ENCODE results near the gene CTNND2. TPM values are rescaled to one million over a fixed set of nuclear protein-coding genes. Genes with fewer than 3 reads are reported as not detected.

Gene CTNND2
- total and polyA plus RNA-seq, 10 of the 15 experiments (the other 5 are each of a cell fraction or from before 2014, with no cell fraction given), result 0.02 to 0.16 (median 0.04) TPM; not detected in 7

GRCh38 chr5:11010429-11011210, 893.6 kb downstream of the CTNND2 start:
- no peak overlapping the region for H3K27ac ChIP-seq (ENCODE audit: control insufficient read depth, insufficient read depth)
- no peaks in the 10 kb centered on the region for H4K20me1 ChIP-seq (ENCODE audit: control insufficient read depth, insufficient read depth)
- no peak overlapping the region for H2AFZ ChIP-seq (ENCODE audit: control insufficient read depth, low read depth, low read length)
- ChIA-PET RAD21 (ENCODE audit: unreplicated experiment) (no interaction called here), CTCF (no interaction called here), SMC1A (ENCODE audit: uncharacterized antibody, unreplicated experiment) (interaction anchor here (0.8 kb wide), 1 partner anchor 12 kb away, joined by 3 read pairs; no protein-coding TSS in a partner anchor), POLR2A (interaction anchor here (0.6 kb wide), 1 partner anchor 13 kb away, joined by 3 read pairs; no protein-coding TSS in a partner anchor)
- no peak overlapping the region for H3K4me2 ChIP-seq (ENCODE audit: control insufficient read depth, insufficient read depth)
- TF ChIP-seq CHD2 (IDR thresholded peaks at IDR 0.05; ENCODE audit: borderline replicate concordance, low read depth, low read length) (no peak), MEF2B (IDR thresholded peaks at IDR 0.05; ENCODE audit: partially characterized antibody, poor library complexity, severe bottlenecking) (no peak), TCF12 (IDR thresholded peaks at IDR 0.05; ENCODE audit: low read depth, low read length) (no peak), ZBTB11 (CRISPR knock-in tag; IDR thresholded peaks at IDR 0.05) (no peak), CREB1 (IDR thresholded peaks at IDR 0.05; ENCODE audit: low read depth) (no peak), BRCA1 (IDR thresholded peaks at IDR 0.05; ENCODE audit: low read depth, low read length) (no peak)
- no TSS peak for BruUV-seq (replicated peaks)
- in situ Hi-C loops (cut with MboI) (no loop called here), intact Hi-C loops (cut with micrococcal nuclease; ENCODE audit: unreplicated experiment) (no loop called here)
- no peaks in the 10 kb centered on the region; a peak in 1 of 4 replicates for H3K27me3 ChIP-seq (replicated peaks in 1 of 2; ENCODE audit: control insufficient read depth in 2 of 2, insufficient read depth in 2 of 2, low read length in 1 of 2)
- FAIRE-seq, result no peak
- no peaks in the 10 kb centered on the region for H3K4me1 ChIP-seq (ENCODE audit: control insufficient read depth, insufficient read depth, low read length)
- H3K4me3 ChIP-seq, result no peak overlapping the region
- no peak overlapping the region for H3K9ac ChIP-seq (ENCODE audit: control insufficient read depth, insufficient read depth, low read length)
- no peaks in the 10 kb centered on the region for H3K36me3 ChIP-seq (ENCODE audit: control insufficient read depth in 2 of 2, insufficient read depth in 2 of 2, low read length in 1 of 2)
- ATAC-seq, result no peak
- no peaks in the 10 kb centered on the region for H3K9me3 ChIP-seq (replicated peaks; ENCODE audit: control insufficient read depth, insufficient read depth, low read length)
- no peak for DNase-seq (ENCODE audit: low read depth, low spot score)
- 28% methylated on average over 7 of the region's 7 CpGs for WGBS (ENCODE audit: insufficient coverage, insufficient replicate concordance, low lambda C conversion rate, missing lambda C conversion rate)
- H3K79me2 ChIP-seq (ENCODE audit: control insufficient read depth, insufficient read depth, low read length), result no peaks in the 10 kb centered on the region

Data from GM12878 (cell line).